Measurements from ENCODE around the gene RWDD1.

RWDD1 gene

DNA sequence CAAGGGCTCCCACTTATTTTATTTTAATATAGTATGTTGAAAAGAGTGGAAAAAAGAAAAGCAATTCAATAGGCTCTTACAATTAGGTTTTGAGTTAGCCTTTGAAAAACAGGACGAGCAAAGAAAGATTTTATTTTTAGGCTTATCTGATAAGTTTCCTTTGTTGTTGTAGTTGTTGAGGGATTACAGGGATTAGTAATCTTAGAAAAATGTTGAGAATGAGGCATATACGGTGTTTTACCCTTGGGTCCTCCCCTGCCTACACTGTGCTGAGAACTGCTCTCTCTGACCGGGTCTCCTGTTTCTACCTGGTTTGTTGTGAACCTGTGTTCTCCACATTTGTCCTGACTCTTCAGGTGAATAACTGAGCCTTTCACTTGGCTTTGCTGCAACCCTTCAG is 42.5 kb upstream of the RWDD1 start:
- Histone ChIP-seq H3K36me3 (ENCODE audit: control insufficient read depth, insufficient read depth, low read length) (no peaks in the 10 kb centered on the region), H3K27ac (no peak overlapping the region), H3K9me3 (ENCODE audit: control insufficient read depth, low read length) (no peaks in the 10 kb centered on the region), H3K4me3 (ENCODE audit: low read depth, low read length) (no peak overlapping the region), H3K4me1 (peaks cover 15% of the 10 kb centered on the region), H3K79me2 (no peaks in the 10 kb centered on the region), H3K27me3 (ENCODE audit: control insufficient read depth, insufficient read depth, low read length) (no peaks in the 10 kb centered on the region), H2AFZ (peak overlapping the region; percentile 72), H3K4me2 (ENCODE audit: low read length) (no peak overlapping the region), H3K9ac (no peak overlapping the region)
- TF ChIP-seq, protein P1, sequence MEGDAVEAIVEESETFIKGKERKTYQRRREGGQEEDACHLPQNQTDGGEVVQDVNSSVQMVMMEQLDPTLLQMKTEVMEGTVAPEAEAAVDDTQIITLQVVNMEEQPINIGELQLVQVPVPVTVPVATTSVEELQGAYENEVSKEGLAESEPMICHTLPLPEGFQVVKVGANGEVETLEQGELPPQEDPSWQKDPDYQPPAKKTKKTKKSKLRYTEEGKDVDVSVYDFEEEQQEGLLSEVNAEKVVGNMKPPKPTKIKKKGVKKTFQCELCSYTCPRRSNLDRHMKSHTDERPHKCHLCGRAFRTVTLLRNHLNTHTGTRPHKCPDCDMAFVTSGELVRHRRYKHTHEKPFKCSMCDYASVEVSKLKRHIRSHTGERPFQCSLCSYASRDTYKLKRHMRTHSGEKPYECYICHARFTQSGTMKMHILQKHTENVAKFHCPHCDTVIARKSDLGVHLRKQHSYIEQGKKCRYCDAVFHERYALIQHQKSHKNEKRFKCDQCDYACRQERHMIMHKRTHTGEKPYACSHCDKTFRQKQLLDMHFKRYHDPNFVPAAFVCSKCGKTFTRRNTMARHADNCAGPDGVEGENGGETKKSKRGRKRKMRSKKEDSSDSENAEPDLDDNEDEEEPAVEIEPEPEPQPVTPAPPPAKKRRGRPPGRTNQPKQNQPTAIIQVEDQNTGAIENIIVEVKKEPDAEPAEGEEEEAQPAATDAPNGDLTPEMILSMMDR (IDR thresholded peaks at IDR 0.05), result no peak

DNA sequence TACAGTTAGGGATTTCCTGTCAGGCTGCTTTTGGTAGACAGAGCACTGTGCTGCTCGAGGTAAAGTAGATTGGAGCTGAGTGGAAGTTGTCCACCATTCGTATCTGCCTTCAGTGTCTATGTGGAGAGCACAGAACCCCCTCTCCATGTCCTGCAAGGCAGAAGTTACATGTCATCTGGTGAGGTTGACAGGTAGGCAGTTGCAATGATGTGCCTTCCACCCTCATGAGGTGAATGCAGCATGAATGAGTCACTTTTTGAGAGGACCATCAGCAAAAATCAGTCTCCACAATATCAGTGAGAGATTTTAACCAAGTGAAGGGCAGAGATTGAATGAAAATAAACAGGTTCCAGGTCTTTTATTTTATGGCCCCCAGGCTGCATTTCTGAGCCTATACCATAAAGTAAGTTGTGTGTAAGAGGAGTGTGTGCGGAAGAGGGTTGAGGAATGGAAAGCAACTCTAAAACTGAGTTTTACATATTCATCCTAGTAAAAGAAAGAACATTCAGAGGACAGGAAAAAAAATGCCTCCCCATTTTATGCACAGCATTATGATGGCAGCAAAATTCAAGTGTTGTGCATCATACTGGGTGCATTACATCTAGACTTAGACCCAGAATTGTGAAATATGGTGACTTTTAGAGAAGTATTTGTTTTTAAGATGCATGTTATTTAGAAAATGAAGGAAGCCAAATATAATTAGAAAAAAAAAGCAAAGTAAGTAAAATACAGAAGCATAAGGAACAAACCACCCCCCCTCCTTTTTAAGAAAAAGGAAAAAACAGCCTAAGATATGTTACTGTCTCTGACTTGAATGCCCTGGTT is 41.6 kb upstream of the RWDD1 start:
- no peaks in the 10 kb centered on the region for H3K36me3 ChIP-seq (ENCODE audit: control insufficient read depth, insufficient read depth, low read length)
- H3K4me1 ChIP-seq, result peaks cover 17% of the 10 kb centered on the region
- TF ChIP-seq, protein P1 (IDR thresholded peaks at IDR 0.05), result no peak
- H3K27me3 ChIP-seq (ENCODE audit: control insufficient read depth, insufficient read depth, low read length), result no peaks in the 10 kb centered on the region
- H3K27ac ChIP-seq, result no peak overlapping the region
- no peak overlapping the region for H3K9ac ChIP-seq
- H3K4me2 ChIP-seq (ENCODE audit: low read length), result no peak overlapping the region
- H3K9me3 ChIP-seq (ENCODE audit: control insufficient read depth, low read length), result no peaks in the 10 kb centered on the region
- no peak overlapping the region for H3K4me3 ChIP-seq (ENCODE audit: low read depth, low read length)
- H2AFZ ChIP-seq, result peak overlapping the region; percentile 72
- H3K79me2 ChIP-seq, result no peaks in the 10 kb centered on the region

DNA sequence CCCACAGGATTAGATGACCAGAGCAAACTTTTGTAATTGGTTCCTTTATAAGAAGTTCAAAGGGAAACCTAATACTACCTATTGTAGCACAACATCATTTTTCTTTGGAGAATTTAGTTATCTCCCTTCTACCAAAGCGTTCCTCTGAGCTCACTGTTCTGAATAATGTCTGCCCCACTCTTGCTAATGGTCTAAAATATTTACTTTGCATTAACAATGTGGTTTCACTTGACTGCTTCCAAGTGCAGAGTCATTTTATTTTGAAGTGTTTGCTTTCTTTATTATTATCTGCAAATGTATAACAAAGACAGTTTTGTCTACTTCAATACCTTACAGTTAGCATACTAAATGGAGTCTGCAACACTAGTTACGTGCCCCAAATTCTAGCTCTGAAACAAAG is 40.9 kb upstream of the RWDD1 start:
- H3K27me3 ChIP-seq (ENCODE audit: control insufficient read depth, insufficient read depth, low read length), result no peaks in the 10 kb centered on the region
- no peaks in the 10 kb centered on the region for H3K36me3 ChIP-seq (ENCODE audit: control insufficient read depth, insufficient read depth, low read length)
- H3K4me3 ChIP-seq (ENCODE audit: low read depth, low read length), result no peak overlapping the region
- no peak overlapping the region for H3K9ac ChIP-seq
- H2AFZ ChIP-seq, result peak overlapping the region; percentile 36
- no peak overlapping the region for H3K4me2 ChIP-seq (ENCODE audit: low read length)
- H3K27ac ChIP-seq, result no peak overlapping the region
- no peaks in the 10 kb centered on the region for H3K9me3 ChIP-seq (ENCODE audit: control insufficient read depth, low read length)
- peaks cover 17% of the 10 kb centered on the region for H3K4me1 ChIP-seq
- TF ChIP-seq, protein P1 (IDR thresholded peaks at IDR 0.05), result no peak
- H3K79me2 ChIP-seq, result no peaks in the 10 kb centered on the region

- Histone ChIP-seq H3K36me3 (ENCODE audit: control insufficient read depth, insufficient read depth, low read length) (no peaks in the 10 kb centered on the region), H2AFZ (no peak overlapping the region), H3K4me1 (peaks cover 25% of the 10 kb centered on the region), H3K4me3 (ENCODE audit: low read depth, low read length) (no peak overlapping the region), H3K27ac (no peak overlapping the region), H3K79me2 (no peaks in the 10 kb centered on the region), H3K9ac (no peak overlapping the region), H3K27me3 (ENCODE audit: control insufficient read depth, insufficient read depth, low read length) (no peaks in the 10 kb centered on the region), H3K9me3 (ENCODE audit: control insufficient read depth, low read length) (no peaks in the 10 kb centered on the region), H3K4me2 (ENCODE audit: low read length) (no peak overlapping the region)
- TF ChIP-seq, protein P1 (IDR thresholded peaks at IDR 0.05), result peak; percentile 71
These were observed 39.4 kb upstream of the RWDD1 start for GRCh38 chr6:116531675-116532570.
